Measurements from ENCODE around the gene TTC28.
"Not testable (repeated sequence)": the region's sequence is repeated elsewhere in the genome, so short reads cannot be mapped to it uniquely, and the experiment has no call there.

Gene TTC28

DNA sequence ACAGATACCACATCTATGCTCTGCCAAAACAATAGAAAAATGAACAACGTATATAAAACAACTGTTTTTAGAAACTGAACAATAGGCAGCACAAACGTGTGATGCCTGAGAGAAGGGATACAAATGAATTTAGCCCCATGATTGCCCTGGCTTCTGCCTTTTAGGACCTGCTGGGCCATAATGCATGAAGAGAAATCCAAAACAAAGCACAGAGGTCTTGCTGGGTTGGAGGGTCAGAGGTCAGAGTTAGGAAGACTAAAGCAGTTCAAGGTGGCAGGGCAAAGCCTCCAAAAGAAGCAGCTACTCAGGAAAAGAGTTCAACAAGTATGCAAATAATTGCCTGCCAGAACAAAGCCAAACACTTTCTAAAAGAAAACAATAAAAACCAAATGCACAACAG is 138.5 kb downstream of the TTC28 start:
- TF ChIP-seq, protein P1, sequence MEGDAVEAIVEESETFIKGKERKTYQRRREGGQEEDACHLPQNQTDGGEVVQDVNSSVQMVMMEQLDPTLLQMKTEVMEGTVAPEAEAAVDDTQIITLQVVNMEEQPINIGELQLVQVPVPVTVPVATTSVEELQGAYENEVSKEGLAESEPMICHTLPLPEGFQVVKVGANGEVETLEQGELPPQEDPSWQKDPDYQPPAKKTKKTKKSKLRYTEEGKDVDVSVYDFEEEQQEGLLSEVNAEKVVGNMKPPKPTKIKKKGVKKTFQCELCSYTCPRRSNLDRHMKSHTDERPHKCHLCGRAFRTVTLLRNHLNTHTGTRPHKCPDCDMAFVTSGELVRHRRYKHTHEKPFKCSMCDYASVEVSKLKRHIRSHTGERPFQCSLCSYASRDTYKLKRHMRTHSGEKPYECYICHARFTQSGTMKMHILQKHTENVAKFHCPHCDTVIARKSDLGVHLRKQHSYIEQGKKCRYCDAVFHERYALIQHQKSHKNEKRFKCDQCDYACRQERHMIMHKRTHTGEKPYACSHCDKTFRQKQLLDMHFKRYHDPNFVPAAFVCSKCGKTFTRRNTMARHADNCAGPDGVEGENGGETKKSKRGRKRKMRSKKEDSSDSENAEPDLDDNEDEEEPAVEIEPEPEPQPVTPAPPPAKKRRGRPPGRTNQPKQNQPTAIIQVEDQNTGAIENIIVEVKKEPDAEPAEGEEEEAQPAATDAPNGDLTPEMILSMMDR (IDR thresholded peaks at IDR 0.05; ENCODE audit: extremely low read depth, missing control alignments), result no peak
- no peak for DNase-seq (ENCODE audit: low spot score)

DNA sequence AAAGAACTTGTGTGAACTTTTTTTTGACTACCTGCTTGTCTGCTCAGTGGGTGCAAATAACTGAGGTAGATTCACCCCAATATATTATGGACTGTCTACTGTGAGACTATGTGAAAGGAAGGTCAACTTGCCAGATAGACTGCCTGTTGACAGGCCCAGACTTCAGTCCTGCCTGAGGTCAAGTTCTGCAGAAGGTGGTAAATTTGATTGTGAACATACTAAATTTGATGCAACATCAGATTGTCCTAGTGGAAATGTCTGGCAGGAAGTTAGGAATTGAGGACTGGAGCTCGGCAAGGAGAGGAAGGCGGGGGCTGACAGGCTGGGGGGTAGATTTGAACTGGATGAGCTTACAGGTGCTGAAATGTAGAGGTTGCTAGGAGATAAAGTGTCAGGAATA is 140.7 kb downstream of the TTC28 start:
- TF ChIP-seq, protein P1 (IDR thresholded peaks at IDR 0.05; ENCODE audit: extremely low read depth, missing control alignments), result no peak
- DNase-seq (ENCODE audit: low spot score), result no peak

DNA sequence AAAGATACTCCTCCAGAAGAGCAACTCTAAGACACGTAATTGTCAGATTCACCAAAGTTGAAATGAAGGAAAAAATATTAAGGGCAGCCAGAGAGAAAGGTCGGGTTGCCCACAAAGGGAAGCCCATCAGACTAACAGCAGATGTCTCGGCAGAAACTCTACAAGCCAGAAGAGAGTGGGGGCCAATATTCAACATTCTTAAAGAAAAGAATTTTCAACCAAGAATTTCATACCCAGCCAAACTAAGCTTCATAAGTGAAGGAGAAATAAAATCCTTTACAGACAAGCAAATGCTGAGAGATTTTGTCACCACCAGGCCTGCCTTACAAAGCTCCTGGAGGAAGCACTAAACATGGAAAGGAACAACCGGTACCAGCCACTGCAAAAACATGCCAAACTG is 149.1 kb downstream of the TTC28 start:
- DNase-seq (ENCODE audit: low spot score), result not testable (repeated sequence)

DNA sequence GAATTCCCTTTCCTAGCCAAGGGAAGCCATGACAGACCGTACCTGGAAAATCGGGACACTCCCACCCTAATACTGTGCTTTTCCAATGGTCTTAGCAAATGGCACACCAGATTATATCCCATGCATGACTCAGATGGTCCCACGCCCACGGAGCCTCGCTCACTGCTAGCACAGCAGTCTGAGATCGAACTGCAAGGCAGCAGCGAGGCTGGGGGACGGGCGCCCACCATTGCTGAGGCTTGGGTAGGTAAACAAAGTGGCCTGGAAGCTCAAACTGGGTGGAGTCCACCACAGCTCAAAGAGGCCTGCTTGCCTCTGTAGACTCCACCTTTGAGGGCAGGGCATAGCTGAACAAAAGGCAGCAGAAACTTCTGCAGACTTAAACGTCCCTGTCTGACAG is 150.5 kb downstream of the TTC28 start:
- not testable (repeated sequence) for DNase-seq (ENCODE audit: low spot score)

DNA sequence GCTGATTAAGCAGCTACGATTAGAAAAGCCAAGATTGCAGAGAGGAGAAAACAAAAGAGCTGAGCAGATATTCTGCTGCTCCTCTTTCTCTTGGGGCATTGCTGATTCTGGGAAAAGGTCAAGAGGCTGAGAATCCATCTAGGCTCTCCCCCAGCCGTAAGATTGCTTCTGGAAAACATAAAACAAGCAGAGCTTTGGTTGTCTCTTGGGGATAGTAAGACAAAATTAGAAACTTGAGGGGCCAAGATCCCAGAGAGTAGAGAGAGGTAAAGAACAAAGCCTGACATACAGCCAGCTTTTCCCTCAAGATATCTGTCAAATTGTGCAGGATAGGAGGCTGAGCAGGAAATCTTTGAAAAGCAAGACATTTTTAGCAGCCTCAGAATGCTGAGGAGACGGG is 158.2 kb downstream of the TTC28 start:
- DNase-seq (ENCODE audit: low spot score), result no peak
- TF ChIP-seq, protein P1 (IDR thresholded peaks at IDR 0.05; ENCODE audit: extremely low read depth, missing control alignments), result no peak

DNA sequence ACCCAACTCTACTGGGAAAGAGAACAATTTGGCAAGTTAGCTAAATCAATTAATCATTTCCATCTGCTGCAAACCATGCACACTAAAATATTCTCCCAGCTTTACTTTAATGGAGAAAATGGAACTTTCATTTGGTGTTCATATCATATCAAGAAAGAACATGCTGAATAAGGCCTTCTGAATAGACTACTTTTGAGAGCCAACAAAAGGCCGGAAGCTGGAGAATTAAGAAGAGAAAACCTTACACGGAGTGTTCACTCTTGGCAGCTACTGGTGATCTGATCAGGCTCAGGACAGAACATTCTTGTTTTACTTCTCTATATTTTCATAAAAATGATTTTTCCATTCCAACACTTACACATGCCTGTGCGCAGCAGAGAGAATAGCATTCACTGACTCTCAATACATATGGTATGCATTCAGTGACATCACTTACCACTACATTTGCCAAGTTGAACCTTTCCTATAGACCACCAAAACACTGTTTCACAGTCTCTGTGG is 165.3 kb downstream of the TTC28 start:
- TF ChIP-seq, protein P1 (IDR thresholded peaks at IDR 0.05; ENCODE audit: extremely low read depth, missing control alignments), result no peak
- no peak for DNase-seq (ENCODE audit: low spot score)

DNA sequence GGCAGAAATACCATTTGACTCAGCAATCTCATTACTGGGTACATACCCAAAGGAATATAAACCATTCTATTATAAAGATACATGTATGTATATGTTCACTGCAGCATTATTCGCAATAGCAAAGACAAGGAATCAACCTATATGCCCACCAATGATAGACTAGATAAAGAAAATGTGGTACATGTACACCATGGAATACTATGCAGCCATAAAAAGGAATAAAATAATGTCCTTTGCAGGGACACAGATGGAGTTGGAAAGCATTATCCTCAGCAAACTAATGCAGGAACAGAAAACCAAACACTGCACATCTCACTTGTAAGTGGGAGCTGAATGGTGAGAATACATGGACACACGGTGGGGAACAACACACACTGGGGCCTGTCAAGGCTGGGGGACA is 167.3 kb downstream of the TTC28 start:
- not testable (repeated sequence) for DNase-seq (ENCODE audit: low spot score)

DNA sequence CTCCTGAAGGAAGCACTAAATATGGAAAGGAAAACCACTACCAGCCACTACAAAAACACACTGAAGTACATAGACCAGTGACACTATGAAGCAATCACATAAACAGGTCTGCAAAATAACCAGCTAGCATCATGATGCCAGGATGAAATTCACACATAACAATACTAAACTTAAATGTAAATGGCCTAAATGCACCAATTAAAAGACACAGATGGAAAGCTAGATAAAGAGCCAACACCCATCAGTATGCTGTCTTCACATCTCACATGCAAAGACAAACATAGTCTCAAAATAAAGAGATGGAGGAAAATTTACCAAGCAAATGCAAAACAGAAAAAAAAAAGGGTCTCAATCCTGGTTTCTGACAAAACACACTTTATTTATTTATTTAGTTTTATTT is 171.7 kb downstream of the TTC28 start:
- DNase-seq (ENCODE audit: low spot score), result no peak
- TF ChIP-seq, protein P1 (IDR thresholded peaks at IDR 0.05; ENCODE audit: extremely low read depth, missing control alignments), result no peak

DNA sequence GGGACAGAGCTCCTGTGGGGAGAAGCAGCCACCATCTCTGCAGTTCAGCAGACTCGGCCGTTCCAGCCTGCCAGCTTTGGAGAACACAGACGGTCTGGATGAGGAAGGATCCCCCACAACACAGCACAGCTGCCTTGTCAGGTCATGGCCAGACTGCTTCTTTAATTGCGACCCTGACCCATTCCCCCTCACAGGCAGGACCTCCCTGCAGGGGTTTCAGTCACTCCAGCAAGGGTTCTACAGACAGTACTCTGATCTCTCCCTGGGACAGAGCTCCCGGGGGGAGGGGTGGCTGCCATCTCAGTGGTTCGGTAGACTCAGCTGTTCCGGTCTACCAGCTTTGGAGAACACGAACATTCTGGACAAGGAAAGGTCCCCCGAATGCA is 173.5 kb downstream of the TTC28 start:
- DNase-seq (ENCODE audit: low spot score), result no peak
- TF ChIP-seq, protein P1 (IDR thresholded peaks at IDR 0.05; ENCODE audit: extremely low read depth, missing control alignments), result no peak

Data from GM20000 (cell line).